ENCODE results near the gene MMP19. TPM values are rescaled to one million over a fixed set of nuclear protein-coding genes. Genes with fewer than 3 reads are reported as not detected.
"Not testable (repeated sequence)": the region's sequence is repeated elsewhere in the genome, so short reads cannot be mapped to it uniquely, and the experiment has no call there.

Gene MMP19
- total RNA-seq, 1 donor from 2014 or later: 0.89 TPM

GRCh38 chr12:55875704-55876467 is 33.1 kb upstream of the MMP19 start:
- H3K9me3 Mint-ChIP-seq (ENCODE audit: low read depth): peaks cover 8% of the 10 kb centered on the region
- TF ChIP-seq CTCF (IDR thresholded peaks at IDR 0.05; ENCODE audit: unreplicated experiment): no peak
- DNase-seq (ENCODE audit: low spot score, unreplicated experiment): no peak
- peaks cover 8% of the 10 kb centered on the region for H3K36me3 Mint-ChIP-seq (ENCODE audit: insufficient read depth)
- no peak overlapping the region for H3K27ac Mint-ChIP-seq
- no peaks in the 10 kb centered on the region for H3K27me3 Mint-ChIP-seq
- no peak overlapping the region for H3K4me3 Mint-ChIP-seq (ENCODE audit: low read depth)
- H3K4me1 Mint-ChIP-seq (ENCODE audit: low read depth): peaks cover 11% of the 10 kb centered on the region

GRCh38 chr12:55874443-55874842 is 31.7 kb upstream of the MMP19 start:
- Mint-ChIP-seq H3K9me3 (ENCODE audit: low read depth) (peaks cover 8% of the 10 kb centered on the region), H3K27ac (no peak overlapping the region), H3K4me3 (ENCODE audit: low read depth) (no peak overlapping the region), H3K27me3 (no peaks in the 10 kb centered on the region), H3K4me1 (ENCODE audit: low read depth) (peaks cover 11% of the 10 kb centered on the region), H3K36me3 (ENCODE audit: insufficient read depth) (peaks cover 8% of the 10 kb centered on the region)
- DNase-seq (ENCODE audit: low spot score, unreplicated experiment): no peak
- no peak for TF ChIP-seq CTCF (IDR thresholded peaks at IDR 0.05; ENCODE audit: unreplicated experiment)

- H3K27me3 Mint-ChIP-seq; H3K27ac Mint-ChIP-seq; H3K4me1 Mint-ChIP-seq (ENCODE audit: low read depth); H3K36me3 Mint-ChIP-seq (ENCODE audit: insufficient read depth); H3K9me3 Mint-ChIP-seq (ENCODE audit: low read depth); DNase-seq (ENCODE audit: low spot score, unreplicated experiment); H3K4me3 Mint-ChIP-seq (ENCODE audit: low read depth): not testable (repeated sequence)
Measured at GRCh38 chr12:55866454-55867004, 23.8 kb upstream of the MMP19 start.

GRCh38 chr12:55865327-55865726 is 22.6 kb upstream of the MMP19 start:
- peaks cover 3% of the 10 kb centered on the region for H3K9me3 Mint-ChIP-seq (ENCODE audit: low read depth)
- no peak overlapping the region for H3K27ac Mint-ChIP-seq
- no peaks in the 10 kb centered on the region for H3K4me1 Mint-ChIP-seq (ENCODE audit: low read depth)
- H3K27me3 Mint-ChIP-seq: no peaks in the 10 kb centered on the region
- TF ChIP-seq CTCF (IDR thresholded peaks at IDR 0.05; ENCODE audit: unreplicated experiment): no peak
- H3K4me3 Mint-ChIP-seq (ENCODE audit: low read depth): no peak overlapping the region
- H3K36me3 Mint-ChIP-seq (ENCODE audit: insufficient read depth): no peaks in the 10 kb centered on the region
- no peak for DNase-seq (ENCODE audit: low spot score, unreplicated experiment)

GRCh38 chr12:55862931-55863330 is 20.2 kb upstream of the MMP19 start:
- not testable (repeated sequence) for H3K4me1 Mint-ChIP-seq (ENCODE audit: low read depth); H3K27me3 Mint-ChIP-seq; H3K27ac Mint-ChIP-seq; DNase-seq (ENCODE audit: low spot score, unreplicated experiment); H3K9me3 Mint-ChIP-seq (ENCODE audit: low read depth); H3K36me3 Mint-ChIP-seq (ENCODE audit: insufficient read depth); H3K4me3 Mint-ChIP-seq (ENCODE audit: low read depth)

GRCh38 chr12:55862286-55862685 is 19.6 kb upstream of the MMP19 start:
- no peak for TF ChIP-seq CTCF (IDR thresholded peaks at IDR 0.05; ENCODE audit: unreplicated experiment)
- Mint-ChIP-seq H3K27ac (no peak overlapping the region), H3K9me3 (ENCODE audit: low read depth) (peaks cover 3% of the 10 kb centered on the region), H3K4me3 (ENCODE audit: low read depth) (no peak overlapping the region), H3K4me1 (ENCODE audit: low read depth) (no peaks in the 10 kb centered on the region), H3K36me3 (ENCODE audit: insufficient read depth) (no peaks in the 10 kb centered on the region), H3K27me3 (no peaks in the 10 kb centered on the region)
- no peak for DNase-seq (ENCODE audit: low spot score, unreplicated experiment)

Measured in progenitor cell of endocrine pancreas (in vitro differentiated cells).